Coronary artery (tissue), 2 donors: ENCODE results near the gene HJV.

Source experiments
- DNase-seq: peaks from one replicate; pipeline ENCODE4 v3.0.0-alpha.2; 2017; ENCODE audit warnings: low spot score
- H3K27ac ChIP-seq, 2 donors: fragments of 200-600 bp; sonication (generic); one replicate each; pipeline ENCODE4 v1.5.1; 2016 to 2019
- H3K4me3 ChIP-seq: fragments of 200-600 bp; sonication (generic); 2 replicates; pipeline ENCODE4 v1.5.1; 2016; ENCODE audit warnings: mild to moderate bottlenecking, moderate library complexity
- CTCF ChIP-seq: fragments of 200-600 bp; sonication (generic); IDR thresholded peaks from one replicate; pipeline ENCODE4 v1.5.1; 2019; ENCODE audit warnings: antibody characterized with exemption

The HJV gene

GRCh38 chr1:145977486-145978470, 43.8 kb downstream of the HJV start:
- Histone ChIP-seq H3K27ac (peak overlapping the region; percentile 95 to 99), H3K4me3 (peak overlapping the region; percentile 69)
- peak; percentile 80 for DNase-seq
- peak; percentile 76 for TF ChIP-seq CTCF

GRCh38 chr1:145977016-145977415, 44.5 kb downstream of the HJV start:
- no peak for DNase-seq
- peak overlapping the region; percentile 95 to 99 for H3K27ac ChIP-seq
- no peak for TF ChIP-seq CTCF
- H3K4me3 ChIP-seq = no peak overlapping the region

DNA sequence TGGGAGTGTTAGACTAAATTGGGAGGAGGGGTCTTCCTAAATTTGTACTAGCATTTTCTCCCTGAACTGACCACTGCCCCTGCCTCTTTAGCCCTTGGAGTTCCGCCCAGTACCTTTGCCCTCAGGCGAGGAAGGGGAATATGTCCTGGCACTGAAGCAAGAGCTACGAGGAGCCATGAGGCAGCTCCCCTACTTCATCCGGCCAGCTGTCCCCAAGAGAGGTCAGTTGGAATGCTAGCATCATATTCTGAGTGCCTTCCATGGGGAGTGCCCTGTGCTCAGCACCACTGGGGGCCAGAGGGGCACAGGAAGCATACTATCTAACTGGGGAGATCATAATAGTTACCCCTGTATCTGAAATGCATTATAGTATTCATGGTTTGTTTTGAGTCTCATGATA, 46.3 kb downstream of the HJV start:
- no peak overlapping the region for H3K4me3 ChIP-seq
- peak; percentile 57 for DNase-seq
- no peak for TF ChIP-seq CTCF
- H3K27ac ChIP-seq = no peak overlapping the region

DNA sequence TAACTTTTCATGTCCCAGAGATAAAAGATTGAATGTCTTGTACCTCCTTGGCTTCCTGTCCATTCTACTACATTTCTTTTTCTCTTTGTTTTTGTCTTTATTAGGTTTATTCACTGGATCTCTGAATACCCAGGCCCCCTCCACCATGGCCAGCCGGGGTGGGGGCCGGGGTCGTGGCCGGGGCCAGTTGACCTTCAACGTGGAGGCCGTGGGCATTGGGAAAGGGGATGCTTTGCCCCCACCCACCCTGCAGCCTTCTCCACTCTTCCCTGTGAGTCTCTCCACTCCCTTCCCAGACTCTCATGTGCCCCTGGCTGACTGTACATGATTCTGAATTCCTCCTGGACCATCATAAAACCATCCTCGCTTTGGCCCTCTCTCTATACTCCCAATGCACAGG, 46.8 kb downstream of the HJV start:
- Histone ChIP-seq H3K27ac (no peak overlapping the region), H3K4me3 (no peak overlapping the region)
- DNase-seq = peak; percentile 41
- TF ChIP-seq CTCF = no peak

DNA sequence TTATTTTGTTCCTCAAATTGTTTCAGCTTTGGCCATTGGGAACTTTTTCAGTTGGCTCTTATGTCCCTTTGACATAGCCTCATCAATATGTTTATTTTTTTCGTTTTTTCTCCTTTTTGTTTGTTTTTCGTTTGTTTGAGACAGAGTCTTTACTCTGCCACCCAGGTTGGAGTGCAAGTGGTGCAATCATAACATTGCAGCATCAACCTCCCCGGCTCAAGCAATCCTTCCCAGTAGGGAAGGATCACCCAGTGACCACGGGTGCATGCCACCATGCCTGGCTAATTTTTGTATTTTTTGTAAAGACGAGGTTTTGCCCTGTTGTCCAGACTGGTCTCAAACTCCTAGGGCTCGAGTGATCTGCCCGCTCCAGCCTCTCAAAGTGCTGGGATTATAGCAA, 49.0 kb downstream of the HJV start:
- Histone ChIP-seq H3K4me3 (no peak overlapping the region), H3K27ac (no peak overlapping the region)
- no peak for DNase-seq
- no peak for TF ChIP-seq CTCF
